GM19468 (cell line): ENCODE measurements around the gene FIBIN.

Experiments
- ATAC-seq: cut with Tn5 transposase; IDR thresholded peaks from one replicate; pipeline ENCODE4 v1.9.1; 2021; ENCODE audit warnings: mild to moderate bottlenecking, moderate library complexity, moderate number of reproducible peaks; ENCODE audit not compliant: unreplicated experiment; ENCODE audit errors: extremely low read depth

Gene FIBIN

DNA sequence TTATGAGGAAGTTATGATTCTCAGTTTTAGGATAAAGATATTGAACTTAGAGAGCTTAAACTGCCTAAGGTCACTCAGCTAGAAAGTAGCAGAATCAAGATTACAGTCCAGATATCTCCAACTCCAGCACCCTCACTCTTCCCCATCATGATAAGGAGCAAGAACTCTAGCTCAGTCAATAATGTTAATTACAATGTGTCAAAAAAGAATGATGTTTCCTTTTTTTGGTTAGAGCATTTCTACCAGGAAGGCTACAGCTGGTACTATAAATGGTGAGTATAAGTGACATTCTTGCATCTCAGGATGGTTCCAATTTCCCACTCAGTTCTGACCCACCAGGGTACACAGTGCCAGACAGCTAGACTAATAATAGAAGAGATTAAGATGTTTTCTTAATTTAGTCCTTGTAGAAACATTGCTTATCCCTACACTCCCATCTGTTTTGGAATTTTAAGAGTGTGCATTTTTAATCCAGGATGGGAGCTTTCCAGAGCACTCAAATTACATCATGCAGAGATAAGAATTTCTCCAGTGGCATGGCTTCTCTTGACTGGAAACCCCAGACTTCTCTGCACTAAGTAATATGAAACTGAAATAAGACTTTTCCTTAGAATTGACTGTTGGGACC is 25.1 kb downstream of the FIBIN start:
- ATAC-seq = no peak

DNA sequence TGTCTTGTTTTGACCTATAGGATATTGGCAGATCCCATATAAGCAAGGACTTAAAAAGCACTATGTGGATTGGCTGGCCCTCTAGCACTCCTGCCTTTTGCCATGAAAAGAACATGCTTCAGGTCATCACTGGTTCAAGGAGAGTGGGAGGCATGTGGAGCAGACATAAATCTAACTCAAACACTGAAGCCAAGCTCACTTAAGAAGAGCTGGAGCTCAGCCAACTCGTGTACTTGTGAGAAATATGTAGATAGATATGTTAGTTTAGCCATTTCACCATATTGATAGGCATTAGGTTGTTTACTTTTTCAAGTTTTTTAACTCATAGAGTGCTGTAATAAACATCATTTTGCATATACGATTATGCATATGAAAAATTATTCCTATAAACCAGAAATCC is 26.8 kb downstream of the FIBIN start:
- no peak for ATAC-seq

DNA sequence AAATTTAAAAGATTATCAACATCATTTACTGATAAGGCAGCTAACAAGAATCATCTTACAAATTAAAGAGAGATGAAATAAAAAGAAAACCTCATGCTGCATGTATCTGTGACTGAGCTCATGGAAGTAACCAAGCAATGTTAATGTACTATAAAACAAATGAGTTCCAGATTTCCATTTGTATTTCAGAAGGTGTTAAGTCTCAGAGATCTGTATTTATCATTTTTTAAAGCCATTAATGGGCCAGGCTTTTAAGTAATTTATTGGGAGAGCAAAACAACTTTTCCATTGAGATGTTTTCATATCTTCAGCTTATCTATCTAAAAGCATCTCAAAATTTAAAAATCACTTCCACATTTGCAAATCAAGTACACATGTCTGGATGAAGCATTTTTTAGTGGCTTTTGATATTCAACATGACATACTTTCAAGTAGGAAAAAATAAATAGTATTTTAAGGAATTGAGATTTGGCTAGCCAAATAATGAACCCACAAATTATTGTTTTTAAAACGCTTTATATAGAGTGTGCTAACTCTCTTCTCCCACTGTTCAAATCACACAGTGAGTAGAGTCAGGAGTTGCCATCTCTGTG is 28.8 kb downstream of the FIBIN start:
- ATAC-seq = no peak

- ATAC-seq = no peak
These were observed 31.0 kb downstream of the FIBIN start for GRCh38 chr11:27024865-27025264.

DNA sequence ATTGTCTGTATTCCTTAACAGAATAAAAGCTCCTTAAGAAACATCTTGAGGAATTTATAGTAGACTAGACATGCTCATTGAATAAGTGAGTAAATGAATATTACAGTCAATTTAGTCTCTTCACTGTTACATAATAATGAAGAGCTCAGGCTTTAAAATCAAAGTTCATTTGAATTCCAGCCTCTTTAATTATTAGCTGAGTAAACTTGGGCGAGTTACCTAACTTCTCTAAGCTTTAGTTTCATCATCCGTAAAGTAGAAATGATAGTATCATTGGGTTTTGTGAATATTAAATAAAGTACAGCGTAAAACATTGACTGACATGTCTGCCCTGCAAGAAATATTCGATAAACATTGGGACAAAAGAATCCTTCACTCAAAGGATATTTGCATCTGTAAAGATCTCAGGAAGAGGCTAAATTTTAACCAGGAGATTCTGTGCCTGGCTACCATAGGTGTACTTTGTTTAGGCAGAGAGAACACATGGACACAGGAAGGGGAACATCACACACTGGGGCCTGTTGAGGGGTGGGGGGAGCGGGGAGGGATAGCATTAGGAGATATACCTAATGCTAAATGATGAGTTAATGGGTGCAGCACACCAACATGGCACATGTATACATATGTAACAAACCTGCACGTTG is 31.5 kb downstream of the FIBIN start:
- ATAC-seq = no peak

DNA sequence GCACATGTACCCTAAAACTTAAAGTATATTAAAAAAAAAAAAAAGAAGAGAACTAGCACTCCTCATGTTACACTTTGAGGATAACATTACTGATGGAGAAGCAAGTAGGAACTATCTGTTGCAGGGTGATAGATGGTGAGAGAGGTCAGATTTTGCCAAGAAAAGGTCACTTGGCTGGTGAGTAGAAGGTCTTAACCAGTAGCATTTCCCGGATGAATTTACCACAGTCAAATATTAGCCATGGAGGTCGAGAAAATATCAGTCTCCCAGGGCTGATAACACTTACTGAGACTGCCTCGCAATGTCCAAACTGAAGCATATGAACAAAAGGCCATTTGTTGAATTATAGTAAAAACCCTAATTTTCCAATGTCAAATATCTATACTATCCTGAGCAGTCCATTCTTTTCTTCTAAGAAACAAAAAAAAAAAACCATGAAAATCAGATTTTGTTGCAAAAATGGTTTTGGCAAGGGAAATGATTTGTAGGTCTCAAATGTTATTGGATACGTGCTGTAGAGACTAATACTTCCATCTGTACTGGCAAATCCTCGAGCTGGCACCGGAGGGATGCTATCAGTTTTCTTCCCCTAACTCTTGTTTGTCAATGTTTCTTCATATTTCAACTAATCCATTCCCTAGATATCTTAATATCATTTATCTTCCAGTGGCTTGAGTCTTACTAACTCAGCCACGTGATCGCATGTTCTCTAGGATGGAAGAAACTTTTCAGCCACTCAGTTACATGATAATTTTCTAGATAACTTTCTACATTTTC is 32.2 kb downstream of the FIBIN start:
- no peak for ATAC-seq

GRCh38 chr11:27028561-27028965 is 34.7 kb downstream of the FIBIN start:
- no peak for ATAC-seq

DNA sequence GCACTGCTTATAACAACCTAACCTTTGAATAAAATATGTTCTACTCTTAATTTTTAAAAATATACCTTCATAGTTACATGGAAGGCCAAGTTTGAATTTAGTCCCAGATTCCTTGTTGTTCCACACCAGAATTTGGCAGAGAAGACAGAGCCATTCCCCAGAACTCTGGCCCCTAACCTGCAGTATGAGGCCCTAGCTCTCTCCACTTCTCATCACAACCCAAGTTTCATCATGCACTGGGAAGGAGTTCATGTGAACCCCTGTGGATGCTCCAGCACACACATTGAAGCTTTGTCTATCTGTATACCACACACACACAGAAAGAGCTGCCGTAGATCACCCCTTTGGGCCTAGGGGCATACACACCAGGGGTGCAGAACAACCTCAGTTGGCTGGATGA is 36.1 kb downstream of the FIBIN start:
- no peak for ATAC-seq

DNA sequence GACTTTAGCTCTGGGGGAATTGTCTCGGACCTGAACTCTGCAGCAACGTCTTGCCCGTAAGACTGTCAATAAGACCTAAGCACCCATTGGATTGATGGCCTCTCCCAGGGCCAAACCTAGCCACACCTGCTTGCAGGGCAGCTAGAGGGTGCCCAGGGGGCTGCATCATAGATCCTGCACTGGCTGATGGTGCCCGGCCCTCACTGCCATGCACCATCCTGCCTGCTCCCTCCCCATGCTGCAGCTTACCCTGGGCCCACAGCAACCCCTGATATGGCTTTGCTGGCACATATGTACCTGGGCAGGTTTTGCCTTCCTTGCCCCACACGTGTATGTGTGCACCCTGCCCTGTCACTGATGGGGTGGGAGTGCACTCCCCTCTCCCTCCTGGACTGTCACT is 37.8 kb downstream of the FIBIN start:
- no peak for ATAC-seq

- no peak for ATAC-seq
These were observed 46.0 kb downstream of the FIBIN start for GRCh38 chr11:27039873-27040272.

GRCh38 chr11:27040302-27041115 is 46.6 kb downstream of the FIBIN start, which contains the start of gene BBOX1:
Gene BBOX1, plus strand, starts transcription at chr11:27040815. Its CDS starts 14,616 bp downstream, at chr11:27055431.
- no peak for ATAC-seq

GRCh38 chr11:27041141-27041899 is 47.4 kb downstream of the FIBIN start:
- ATAC-seq = no peak
